H1 (cell line): ENCODE results near the gene NMRK2. TPM values are rescaled to one million over a fixed set of nuclear protein-coding genes. Genes with fewer than 3 reads are reported as not detected.
A peak's percentile ranks its signal among the peaks of the same experiment; 100 is the strongest.

Source experiments
- CTCF ChIA-PET: fragments of 300-600 bp; sonication (Branson Sonifier 250); formaldehyde crosslinking; loops from one replicate; lab custom pipeline; 2021; ENCODE audit not compliant: partially characterized antibody; lab: Charles Lee
- POLR2A ChIA-PET: fragments of 300-600 bp; sonication (Branson Sonifier 250); formaldehyde crosslinking; loops from one replicate; lab custom pipeline; 2021; ENCODE audit warnings: inconsistent platforms; ENCODE audit not compliant: partially characterized antibody; lab: Charles Lee
- DNase-seq, 2 experiments: peaks; one replicate each; pipeline versions ENCODE4 v3.0.0 to v3.0.0-alpha.2; 2010 to 2022; ENCODE audit warnings: low spot score in 2 of 2, low read depth in 1 of 2, mixed read lengths in 1 of 2
- FAIRE-seq: peaks from 2 replicates; lab custom pipeline; 2011; peaks lifted over from hg19 to GRCh38; lab: Jason Lieb, UNC
- H2AFZ ChIP-seq: 2 replicates; pipeline ENCODE4 v1.8.1; 2012; ENCODE audit warnings: low read length, inconsistent platforms
- H2AK5ac ChIP-seq: 2 replicates; pipeline ENCODE4 v1.6.1; 2013; ENCODE audit warnings: low read depth, low read length
- H2BK120ac ChIP-seq: replicated peaks from 2 replicates; pipeline ENCODE3; 2013; ENCODE audit warnings: low read depth, low read length, inconsistent platforms
- H2BK12ac ChIP-seq: 2 replicates; pipeline ENCODE4 v1.6.1; 2013; ENCODE audit warnings: low read depth, low read length
- H2BK15ac ChIP-seq: 2 replicates; pipeline ENCODE4 v1.6.1; 2013; ENCODE audit warnings: low read length
- H2BK20ac ChIP-seq: 2 replicates; pipeline ENCODE4 v1.6.1; 2013; ENCODE audit warnings: low read length
- H2BK5ac ChIP-seq: 2 replicates; pipeline ENCODE4 v1.6.1; 2013; ENCODE audit warnings: low read depth, low read length
- H3K14ac ChIP-seq: 2 replicates; pipeline ENCODE4 v1.6.1; 2013; ENCODE audit warnings: inconsistent platforms; ENCODE audit not compliant: insufficient read length
- H3K18ac ChIP-seq: 2 replicates; pipeline ENCODE4 v1.6.1; 2013; ENCODE audit warnings: low read length; ENCODE audit errors: extremely low read depth
- H3K23ac ChIP-seq: 2 replicates; pipeline ENCODE4 v1.6.1; 2013; ENCODE audit warnings: inconsistent platforms; ENCODE audit not compliant: insufficient read length
- H3K23me2 ChIP-seq: 2 replicates; pipeline ENCODE4 v1.6.1; 2013; ENCODE audit warnings: low read depth, low read length
- H3K27ac ChIP-seq: 2 replicates; pipeline ENCODE4 v1.6.1; 2011; ENCODE audit warnings: low read depth, low read length, inconsistent platforms
- H3K27me3 ChIP-seq, 4 experiments: replicated peaks in 1 of 4; 1 replicate in 1 of 4; 2 replicates in 3 of 4; pipeline versions ENCODE4 v1.6.1 to v1.8.1; 2011 to 2013; ENCODE audit warnings: low read length in 3 of 4, mild to moderate bottlenecking in 3 of 4, inconsistent platforms in 2 of 4, mixed read lengths in 2 of 4, moderate library complexity in 1 of 4; ENCODE audit not compliant: control insufficient read depth in 3 of 4, insufficient read depth in 3 of 4; ENCODE audit errors: extremely low read depth in 1 of 4
- H3K36me3 ChIP-seq, 4 experiments: 2 replicates each; pipeline versions ENCODE4 v1.6.1 to v1.8.1; 2011 to 2013; ENCODE audit warnings: mild to moderate bottlenecking in 4 of 4, low read length in 3 of 4, moderate library complexity in 2 of 4, control low read depth in 1 of 4, inconsistent platforms in 1 of 4; ENCODE audit not compliant: insufficient read depth in 4 of 4, control insufficient read depth in 2 of 4
- H3K4ac ChIP-seq: replicated peaks from 2 replicates; pipeline ENCODE3; 2013; ENCODE audit warnings: low read length, low read depth, mixed read lengths, inconsistent platforms; ENCODE audit not compliant: insufficient read length
- H3K4me1 ChIP-seq, 4 experiments: replicated peaks in 1 of 4; 1 replicate in 1 of 4; 2 replicates in 3 of 4; pipeline versions ENCODE4 v1.6.1 to v1.8.1; 2011 to 2013; ENCODE audit warnings: low read length in 3 of 4, inconsistent platforms in 2 of 4, mixed read lengths in 1 of 4; ENCODE audit not compliant: insufficient read depth in 4 of 4, control insufficient read depth in 3 of 4
- H3K4me2 ChIP-seq, 2 experiments: 2 replicates each; pipeline versions ENCODE4 v1.6.1 to v1.8.1; 2011 to 2013; ENCODE audit warnings: low read depth in 2 of 2, low read length in 2 of 2, control low read depth in 1 of 2, inconsistent platforms in 1 of 2, mild to moderate bottlenecking in 1 of 2; ENCODE audit not compliant: insufficient read depth in 1 of 2
- H3K4me3 ChIP-seq, 4 experiments: fragments of 200-600, 300-600 bp in 1 of 4; sonication (generic), shearing (Covaris generic), sonication (Bioruptor Twin) in 1 of 4; 2 replicates each; pipeline versions ENCODE4 v1.5.1 to v1.8.1; 2011 to 2016; ENCODE audit warnings: low read length in 4 of 4, low read depth in 3 of 4, control low read depth in 2 of 4, inconsistent platforms in 2 of 4, mild to moderate bottlenecking in 2 of 4, mixed read lengths in 1 of 4, moderate library complexity in 1 of 4; ENCODE audit not compliant: insufficient read depth in 2 of 4; ENCODE audit errors: extremely low read depth in 1 of 4
- H3K56ac ChIP-seq: replicated peaks from 2 replicates; pipeline ENCODE3; 2013; ENCODE audit warnings: low read depth, mild to moderate bottlenecking, mixed read lengths, low read length, inconsistent platforms; ENCODE audit not compliant: insufficient read length
- H3K79me1 ChIP-seq: 2 replicates; pipeline ENCODE4 v1.6.1; 2013; ENCODE audit warnings: low read depth, low read length, control low read depth
- H3K79me2 ChIP-seq, 2 experiments: 2 replicates each; pipeline versions ENCODE4 v1.6.1 to v1.8.1; 2012 to 2013; ENCODE audit warnings: low read length in 2 of 2, mild to moderate bottlenecking in 2 of 2, inconsistent platforms in 1 of 2; ENCODE audit not compliant: insufficient read depth in 2 of 2, control insufficient read depth in 1 of 2
- H3K9ac ChIP-seq, 4 experiments: replicated peaks in 1 of 4; 1 replicate in 1 of 4; 2 replicates in 3 of 4; pipeline versions ENCODE4 v1.6.1 to v1.8.1; 2011 to 2013; ENCODE audit warnings: low read depth in 3 of 4, low read length in 3 of 4, control low read depth in 2 of 4, mild to moderate bottlenecking in 2 of 4, moderate library complexity in 2 of 4, inconsistent platforms in 1 of 4; ENCODE audit errors: extremely low read depth in 1 of 4
- H3K9me3 ChIP-seq, 2 experiments: 2 replicates each; pipeline versions ENCODE4 v1.6.1 to v1.8.1; 2012 to 2013; ENCODE audit warnings: mild to moderate bottlenecking in 2 of 2, moderate library complexity in 2 of 2, control low read depth in 1 of 2, inconsistent platforms in 1 of 2, low read depth in 1 of 2, low read length in 1 of 2, mixed read lengths in 1 of 2; ENCODE audit not compliant: insufficient read depth in 2 of 2
- H4K20me1 ChIP-seq, 2 experiments: replicated peaks in 1 of 2; 2 replicates each; pipeline versions ENCODE3 to v1.8.1; 2011 to 2013; ENCODE audit warnings: inconsistent platforms in 2 of 2, low read length in 2 of 2, mild to moderate bottlenecking in 1 of 2; ENCODE audit not compliant: insufficient read depth in 2 of 2, control insufficient read depth in 1 of 2
- H4K5ac ChIP-seq: 2 replicates; pipeline ENCODE4 v1.6.1; 2013; ENCODE audit warnings: low read length, low read depth, mixed read lengths, inconsistent platforms; ENCODE audit not compliant: insufficient read length
- H4K8ac ChIP-seq: 2 replicates; pipeline ENCODE4 v1.8.0; 2013; ENCODE audit warnings: mild to moderate bottlenecking, moderate library complexity, low read length, inconsistent platforms; ENCODE audit not compliant: insufficient read depth; ENCODE audit errors: extremely low read depth
- H4K91ac ChIP-seq: replicated peaks from 2 replicates; pipeline ENCODE3; 2013; ENCODE audit warnings: low read length, mixed read lengths, inconsistent platforms; ENCODE audit not compliant: insufficient read length
- POLR2A ChIP-seq, 2 experiments: IDR thresholded peaks; 1 replicate in 1 of 2; 2 replicates in 1 of 2; pipeline ENCODE4 v1.6.1; 2011; ENCODE audit warnings: low read depth in 2 of 2, low read length in 2 of 2, mild to moderate bottlenecking in 2 of 2; ENCODE audit errors: control extremely low read depth in 1 of 2
- POLR2AphosphoS5 ChIP-seq: IDR thresholded peaks from 2 replicates; pipeline ENCODE4 v1.6.1; 2011; ENCODE audit warnings: low read depth, low read length
- WGBS, 2 experiments: shearing (Covaris generic) in 1 of 2; methylation state at CpG; one replicate each; pipeline versions ENCODE4 v1.1.6 to v1.1.7; 2013 to 2015; ENCODE audit warnings: low lambda C conversion rate in 2 of 2, mixed read lengths in 2 of 2, inconsistent platforms in 1 of 2, low coverage in 1 of 2, missing lambda C conversion rate in 1 of 2; ENCODE audit not compliant: insufficient replicate concordance in 2 of 2, insufficient coverage in 1 of 2, insufficient read length in 1 of 2; ENCODE audit errors: extremely low coverage in 1 of 2, missing lambda C conversion rate in 1 of 2; 5-methylcytosine and 5-hydroxymethylcytosine counted together
- polyA plus RNA-seq, 7 experiments: library from polyadenylated mRNA; depleted of rRNA in 3 of 7; stranded (reverse) in 5 of 7; unstranded in 2 of 7; fragments of >200 nt in 5 of 7; fragments of 200-250 nt in 2 of 7; gene quantifications; 1 replicate in 5 of 7; 2 replicates in 1 of 7; 4 replicates in 1 of 7; pipeline versions ENCODE4 v1.2.1 to v1.2.3, GENCODE V29; 2011 to 2013; ENCODE audit warnings: missing spikeins in 2 of 7, mixed read lengths in 2 of 7
- total RNA-seq: library from RNA; stranded (reverse); fragmentation: NEBNext Ultra II Directional; extraction: Animal tissue kit (Norgen Biotek cat#: 25700); gene quantifications from 2 replicates; pipeline ENCODE4 v1.2.1, GENCODE V29; 2021
- TF ChIP-seq, protein P1 (sequence below): IDR thresholded peaks from 2 replicates; pipeline ENCODE4 v1.6.1; 2012; ENCODE audit warnings: low read length, inconsistent platforms

The NMRK2 gene
- total and polyA plus RNA-seq, 2 of the 8 experiments (the other 6 are each of a cell fraction or from before 2014, with no cell fraction given): 87.4 to 206 TPM

DNA sequence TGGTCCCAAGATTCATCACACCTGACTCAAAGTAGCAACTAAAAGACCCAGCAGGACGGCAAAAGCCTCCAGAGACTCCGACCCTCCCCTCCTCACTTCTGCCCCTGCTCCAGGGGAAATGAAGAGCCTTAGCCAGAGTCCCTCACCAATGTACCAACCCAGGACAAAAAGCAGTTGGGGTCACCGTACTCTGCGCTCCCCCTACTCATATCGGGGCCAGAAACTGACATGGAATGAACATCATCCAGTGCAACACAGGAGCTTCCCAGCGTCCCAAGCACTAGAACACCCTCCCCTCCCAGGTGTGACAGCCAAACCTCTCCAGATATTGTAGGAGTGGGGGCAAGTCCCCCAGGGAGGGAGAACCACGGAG is 50.7 kb downstream of the NMRK2 start:
- H3K18ac ChIP-seq: no peak overlapping the region
- H4K5ac ChIP-seq: no peak overlapping the region
- H3K4ac ChIP-seq: no peak overlapping the region
- POLR2A ChIA-PET: interaction anchor here (0.5 to 12.0 kb wide), 31 partner anchors 8 to 840 kb away, joined by 3 to 870 read pairs (median 5); partner anchors contain the start of genes ATCAY, DAPK3, MRPL54 and NMRK2
- no peak overlapping the region for H2AK5ac ChIP-seq
- no peak for DNase-seq
- no peak overlapping the region for H2BK120ac ChIP-seq
- no peak overlapping the region for H2BK20ac ChIP-seq
- no peaks in the 10 kb centered on the region for H3K9me3 ChIP-seq
- H3K27ac ChIP-seq: peak overlapping the region; percentile 32
- peaks cover 8% of the 10 kb centered on the region for H3K23me2 ChIP-seq
- peaks cover 16% of the 10 kb centered on the region for H3K79me1 ChIP-seq
- no peaks in the 10 kb centered on the region for H3K27me3 ChIP-seq
- peaks cover 2 to 16% (median 10%) of the 10 kb centered on the region in 4 experiments for H3K4me1 ChIP-seq
- H3K14ac ChIP-seq: no peak overlapping the region
- H2AFZ ChIP-seq: no peak overlapping the region
- WGBS, 2 experiments: 89% methylated on average over 7 of the region's 7 CpGs; no CpG with 5 or more reads in 1 of the 2 experiments
- H3K9ac ChIP-seq: peak overlapping the region in 3 of 4 experiments; percentile 6 to 97 (median 22); a peak in 5 of 7 replicates
- CTCF ChIA-PET: no interaction called here
- H3K4me3 ChIP-seq: peak overlapping the region; percentile 79 to 99 (median 98); a peak in 5 of 8 replicates
- H2BK5ac ChIP-seq: peak overlapping the region; percentile 95; the same call in 1 of the 2 replicates
- H3K23ac ChIP-seq: no peak overlapping the region
- peak overlapping the region; percentile 92 for H4K8ac ChIP-seq
- peak overlapping the region; percentile 95 to 97 for H3K4me2 ChIP-seq
- peaks cover 60 to 61% of the 10 kb centered on the region in 2 experiments for H4K20me1 ChIP-seq
- H4K91ac ChIP-seq: no peak overlapping the region
- peak overlapping the region; percentile 27 for H3K56ac ChIP-seq
- no peak overlapping the region for H2BK15ac ChIP-seq
- peaks cover 52 to 61% (median 57%) of the 10 kb centered on the region in 4 experiments for H3K36me3 ChIP-seq
- no peak overlapping the region for H2BK12ac ChIP-seq
- no peak for FAIRE-seq
- peaks cover 19 to 65% of the 10 kb centered on the region in 2 experiments for H3K79me2 ChIP-seq
- TF ChIP-seq POLR2A (IDR thresholded peaks at IDR 0.05; ENCODE audit: control extremely low read depth in 1 of 2, low read depth in 2 of 2, low read length in 2 of 2) (peak in 1 of 2 experiments; percentile 59; a peak in 2 of 3 replicates), POLR2AphosphoS5 (no peak; the same call in 1 of the 2 replicates)
- TF ChIP-seq, protein P1, sequence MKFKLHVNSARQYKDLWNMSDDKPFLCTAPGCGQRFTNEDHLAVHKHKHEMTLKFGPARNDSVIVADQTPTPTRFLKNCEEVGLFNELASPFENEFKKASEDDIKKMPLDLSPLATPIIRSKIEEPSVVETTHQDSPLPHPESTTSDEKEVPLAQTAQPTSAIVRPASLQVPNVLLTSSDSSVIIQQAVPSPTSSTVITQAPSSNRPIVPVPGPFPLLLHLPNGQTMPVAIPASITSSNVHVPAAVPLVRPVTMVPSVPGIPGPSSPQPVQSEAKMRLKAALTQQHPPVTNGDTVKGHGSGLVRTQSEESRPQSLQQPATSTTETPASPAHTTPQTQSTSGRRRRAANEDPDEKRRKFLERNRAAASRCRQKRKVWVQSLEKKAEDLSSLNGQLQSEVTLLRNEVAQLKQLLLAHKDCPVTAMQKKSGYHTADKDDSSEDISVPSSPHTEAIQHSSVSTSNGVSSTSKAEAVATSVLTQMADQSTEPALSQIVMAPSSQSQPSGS: no peak
